GM12801 (cell line): ENCODE measurements around the gene STK26.

Source experiments
- CTCF ChIP-seq: IDR thresholded peaks from one replicate; pipeline ENCODE4 v1.5.1; 2011; ENCODE audit warnings: control low read depth; ENCODE audit not compliant: insufficient read length; ENCODE audit errors: extremely low read depth

Gene STK26

DNA sequence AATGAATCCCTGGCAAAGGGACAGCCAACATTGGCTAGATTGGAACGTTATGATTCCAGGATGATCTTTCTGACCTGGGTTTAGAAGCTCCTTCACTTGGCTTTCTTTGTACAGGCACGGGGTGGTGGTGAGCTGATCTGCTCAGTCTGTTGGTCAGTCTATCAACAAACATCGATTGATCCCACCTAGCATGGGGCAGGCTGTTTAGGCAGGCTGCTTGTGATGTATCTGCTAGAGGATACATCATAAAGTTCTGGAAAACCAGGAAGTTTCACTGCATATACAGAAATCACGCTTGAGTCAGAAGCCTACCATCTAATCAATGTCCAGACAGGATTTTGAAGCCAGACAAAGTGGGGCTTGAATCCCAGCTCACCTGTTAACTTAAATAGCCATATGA is 97.8 kb downstream of the STK26 start:
- TF ChIP-seq CTCF: no peak
